Skeletal muscle satellite cell (primary cell): ENCODE data around the gene INPP5A.
"Not testable (repeated sequence)": the region's sequence is repeated elsewhere in the genome, so short reads cannot be mapped to it uniquely, and the experiment has no call there.

Experiments
- H3K27me3 ChIP-seq: 2 replicates; pipeline ENCODE4 v1.7.0; 2013; ENCODE audit warnings: low read length; ENCODE audit not compliant: control insufficient read depth, insufficient read depth
- H3K36me3 ChIP-seq: 2 replicates; pipeline ENCODE4 v1.7.0; 2013; ENCODE audit warnings: mild to moderate bottlenecking, control low read depth, low read length; ENCODE audit not compliant: insufficient read depth
- H3K4me1 ChIP-seq: 2 replicates; pipeline ENCODE4 v1.7.0; 2013; ENCODE audit warnings: low read length; ENCODE audit not compliant: control insufficient read depth, insufficient read depth
- H3K4me2 ChIP-seq: 2 replicates; pipeline ENCODE4 v1.7.0; 2013; ENCODE audit warnings: mild to moderate bottlenecking, low read length
- H3K4me3 ChIP-seq: 2 replicates; pipeline ENCODE4 v1.7.0; 2013; ENCODE audit warnings: low read length
- H3K9ac ChIP-seq: 2 replicates; pipeline ENCODE4 v1.7.0; 2013; ENCODE audit warnings: mild to moderate bottlenecking, low read depth, low read length, moderate library complexity
- H3K9me3 ChIP-seq: replicated peaks from 2 replicates; pipeline ENCODE4 v1.7.0; 2013; ENCODE audit warnings: mild to moderate bottlenecking, control low read depth, low read length

The INPP5A gene

GRCh38 chr10:132817701-132818211 is 280.2 kb downstream of the INPP5A start:
- Histone ChIP-seq H3K27me3 (peaks cover 12% of the 10 kb centered on the region), H3K36me3 (no peaks in the 10 kb centered on the region), H3K9me3 (peaks cover 6% of the 10 kb centered on the region), H3K9ac (no peak overlapping the region), H3K4me3 (no peak overlapping the region), H3K4me1 (no peaks in the 10 kb centered on the region), H3K4me2 (no peak overlapping the region)

- H3K9me3 ChIP-seq: peaks cover 6% of the 10 kb centered on the region
- no peak overlapping the region for H3K4me3 ChIP-seq
- H3K4me1 ChIP-seq: no peaks in the 10 kb centered on the region
- no peak overlapping the region for H3K4me2 ChIP-seq
- peaks cover 8% of the 10 kb centered on the region for H3K27me3 ChIP-seq
- H3K9ac ChIP-seq: no peak overlapping the region
- no peaks in the 10 kb centered on the region for H3K36me3 ChIP-seq
Measured at GRCh38 chr10:132820056-132820455, 282.5 kb downstream of the INPP5A start.

GRCh38 chr10:132825783-132826523 is 288.4 kb downstream of the INPP5A start:
- H3K4me1 ChIP-seq, H3K9ac ChIP-seq, H3K9me3 ChIP-seq, H3K36me3 ChIP-seq, H3K4me2 ChIP-seq, H3K4me3 ChIP-seq: not testable (repeated sequence)
- peaks cover 13% of the 10 kb centered on the region for H3K27me3 ChIP-seq

GRCh38 chr10:132826524-132827422 is 289.2 kb downstream of the INPP5A start:
- no peaks in the 10 kb centered on the region for H3K4me1 ChIP-seq
- no peak overlapping the region for H3K4me3 ChIP-seq
- H3K36me3 ChIP-seq: no peaks in the 10 kb centered on the region
- H3K9ac ChIP-seq: no peak overlapping the region
- peaks cover 19% of the 10 kb centered on the region for H3K27me3 ChIP-seq
- H3K4me2 ChIP-seq: no peak overlapping the region
- H3K9me3 ChIP-seq: no peaks in the 10 kb centered on the region

- Histone ChIP-seq H3K9me3 (no peaks in the 10 kb centered on the region), H3K4me3 (no peak overlapping the region), H3K9ac (no peak overlapping the region), H3K4me2 (no peak overlapping the region), H3K36me3 (no peaks in the 10 kb centered on the region), H3K27me3 (peaks cover 25% of the 10 kb centered on the region), H3K4me1 (no peaks in the 10 kb centered on the region)
Measured at GRCh38 chr10:132827423-132827789, 289.8 kb downstream of the INPP5A start.

GRCh38 chr10:132827861-132828539 is 290.4 kb downstream of the INPP5A start:
- Histone ChIP-seq H3K36me3 (no peaks in the 10 kb centered on the region), H3K9ac (no peak overlapping the region), H3K4me3 (no peak overlapping the region), H3K4me2 (no peak overlapping the region), H3K27me3 (peaks cover 28% of the 10 kb centered on the region), H3K4me1 (no peaks in the 10 kb centered on the region), H3K9me3 (no peaks in the 10 kb centered on the region)

GRCh38 chr10:132828681-132829080 is 291.1 kb downstream of the INPP5A start:
- H3K36me3 ChIP-seq: no peaks in the 10 kb centered on the region
- no peak overlapping the region for H3K9ac ChIP-seq
- H3K4me1 ChIP-seq: no peaks in the 10 kb centered on the region
- no peak overlapping the region for H3K4me2 ChIP-seq
- H3K4me3 ChIP-seq: no peak overlapping the region
- peaks cover 33% of the 10 kb centered on the region for H3K27me3 ChIP-seq
- H3K9me3 ChIP-seq: no peaks in the 10 kb centered on the region

- no peaks in the 10 kb centered on the region for H3K4me1 ChIP-seq
- H3K36me3 ChIP-seq: no peaks in the 10 kb centered on the region
- H3K4me3 ChIP-seq: no peak overlapping the region
- no peaks in the 10 kb centered on the region for H3K9me3 ChIP-seq
- H3K9ac ChIP-seq: no peak overlapping the region
- H3K4me2 ChIP-seq: no peak overlapping the region
- H3K27me3 ChIP-seq: peaks cover 38% of the 10 kb centered on the region
Measured at GRCh38 chr10:132829403-132829802, 291.8 kb downstream of the INPP5A start.

GRCh38 chr10:132832186-132832969 is 294.8 kb downstream of the INPP5A start:
- no peaks in the 10 kb centered on the region for H3K4me1 ChIP-seq
- H3K9ac ChIP-seq: no peak overlapping the region
- peaks cover 38% of the 10 kb centered on the region for H3K27me3 ChIP-seq
- H3K36me3 ChIP-seq: no peaks in the 10 kb centered on the region
- H3K9me3 ChIP-seq: no peaks in the 10 kb centered on the region
- H3K4me3 ChIP-seq: no peak overlapping the region
- H3K4me2 ChIP-seq: no peak overlapping the region
